Lower leg skin (tissue), 3 donors: ENCODE measurements around the gene RPS4Y2.

Experiments
- POLR2A ChIP-seq, 2 donors: fragments of 450-650 bp; IDR thresholded peaks; one replicate each; pipeline ENCODE4 v1.6.1; 2016 to 2017; ENCODE audit warnings: antibody characterized with exemption in 2 of 2, mild to moderate bottlenecking in 1 of 2, moderate library complexity in 1 of 2
- TF ChIP-seq, protein P1 (sequence below), 3 donors: fragments of 450-650 bp; IDR thresholded peaks; one replicate each; pipeline ENCODE4 v1.5.1; 2016; ENCODE audit warnings: antibody characterized with exemption in 3 of 3, mild to moderate bottlenecking in 3 of 3, moderate library complexity in 2 of 3

- TF ChIP-seq, protein P1, sequence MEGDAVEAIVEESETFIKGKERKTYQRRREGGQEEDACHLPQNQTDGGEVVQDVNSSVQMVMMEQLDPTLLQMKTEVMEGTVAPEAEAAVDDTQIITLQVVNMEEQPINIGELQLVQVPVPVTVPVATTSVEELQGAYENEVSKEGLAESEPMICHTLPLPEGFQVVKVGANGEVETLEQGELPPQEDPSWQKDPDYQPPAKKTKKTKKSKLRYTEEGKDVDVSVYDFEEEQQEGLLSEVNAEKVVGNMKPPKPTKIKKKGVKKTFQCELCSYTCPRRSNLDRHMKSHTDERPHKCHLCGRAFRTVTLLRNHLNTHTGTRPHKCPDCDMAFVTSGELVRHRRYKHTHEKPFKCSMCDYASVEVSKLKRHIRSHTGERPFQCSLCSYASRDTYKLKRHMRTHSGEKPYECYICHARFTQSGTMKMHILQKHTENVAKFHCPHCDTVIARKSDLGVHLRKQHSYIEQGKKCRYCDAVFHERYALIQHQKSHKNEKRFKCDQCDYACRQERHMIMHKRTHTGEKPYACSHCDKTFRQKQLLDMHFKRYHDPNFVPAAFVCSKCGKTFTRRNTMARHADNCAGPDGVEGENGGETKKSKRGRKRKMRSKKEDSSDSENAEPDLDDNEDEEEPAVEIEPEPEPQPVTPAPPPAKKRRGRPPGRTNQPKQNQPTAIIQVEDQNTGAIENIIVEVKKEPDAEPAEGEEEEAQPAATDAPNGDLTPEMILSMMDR (IDR thresholded peaks at IDR 0.05) = no peak
- no peak for TF ChIP-seq POLR2A (IDR thresholded peaks at IDR 0.05)
Observed at GRCh38 chrY:20763869-20764268, 8.0 kb downstream of the RPS4Y2 start.
